Stimulated activated CD4-positive, alpha-beta T cell treated with anti-CD3 and anti-CD28 coated beads, Interleukin-4, amount 100 ng/mL, for 24 hours (primary cell): ENCODE results near the gene KDM5A.

ENCODE experiments used
- DNase-seq: peaks from one replicate; pipeline ENCODE4 v3.0.0-alpha.2; 2020

Gene KDM5A

GRCh38 chr12:271161-271560, 118.0 kb downstream of the KDM5A start:
- DNase-seq = no peak

- no peak for DNase-seq
Observed at GRCh38 chr12:269191-269590, 119.9 kb downstream of the KDM5A start.

- DNase-seq = no peak
Observed at GRCh38 chr12:268483-268840, 120.7 kb downstream of the KDM5A start.

- DNase-seq = no peak
Observed at GRCh38 chr12:267581-268482, 121.3 kb downstream of the KDM5A start.

GRCh38 chr12:265096-265495, 124.0 kb downstream of the KDM5A start:
- no peak for DNase-seq

GRCh38 chr12:264269-264668, 124.9 kb downstream of the KDM5A start:
- DNase-seq = no peak

DNA sequence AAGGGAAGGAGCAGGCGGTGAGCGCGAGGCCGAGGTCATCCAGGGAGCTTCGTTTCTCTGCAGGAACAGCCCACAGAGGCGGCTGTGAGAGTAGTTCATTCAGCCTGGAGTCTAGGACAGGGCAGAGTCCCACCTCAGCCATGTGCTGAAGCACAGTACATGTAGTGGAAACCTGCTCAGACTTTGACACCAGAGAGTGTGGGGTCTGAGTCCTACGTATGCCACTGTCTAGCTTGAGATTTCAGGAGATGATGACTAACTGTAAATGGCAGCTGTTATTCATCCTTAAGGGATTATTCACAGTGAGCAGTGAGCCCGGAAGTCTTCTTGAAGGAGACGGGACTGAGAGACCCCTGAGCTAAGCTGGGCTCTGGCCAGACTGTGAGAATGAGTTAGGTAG, 125.5 kb downstream of the KDM5A start:
- no peak for DNase-seq

DNA sequence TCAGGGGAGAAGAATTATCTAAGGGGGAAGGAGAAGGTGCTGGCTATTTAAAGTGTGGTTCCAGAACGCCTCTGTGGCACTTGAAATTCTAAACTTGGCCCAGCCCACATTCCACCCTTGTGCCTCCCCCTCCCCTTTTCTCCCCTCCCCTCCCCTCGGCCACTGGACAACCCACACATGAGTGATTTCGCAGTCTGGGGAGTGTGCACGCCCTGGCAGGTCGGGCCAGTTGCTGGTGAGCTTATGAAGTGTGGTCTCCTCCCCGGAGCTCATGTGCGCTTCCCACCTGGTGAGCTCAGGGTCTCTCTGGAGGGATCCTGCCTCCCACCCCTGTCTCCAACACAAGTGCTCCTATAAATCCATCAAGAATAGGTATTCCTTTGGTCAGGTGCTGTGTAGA, 126.3 kb downstream of the KDM5A start, which contains the start of gene SLC6A13:
Gene SLC6A13, minus strand, starts transcription at position 20 of the 400 bp plus-strand sequence. CDS start 2,784 bp downstream, outside the sequence.
- DNase-seq = no peak

GRCh38 chr12:262113-262512, 127.0 kb downstream of the KDM5A start:
- DNase-seq = no peak

- DNase-seq = no peak
Observed at GRCh38 chr12:257521-258321, 131.4 kb downstream of the KDM5A start.

DNA sequence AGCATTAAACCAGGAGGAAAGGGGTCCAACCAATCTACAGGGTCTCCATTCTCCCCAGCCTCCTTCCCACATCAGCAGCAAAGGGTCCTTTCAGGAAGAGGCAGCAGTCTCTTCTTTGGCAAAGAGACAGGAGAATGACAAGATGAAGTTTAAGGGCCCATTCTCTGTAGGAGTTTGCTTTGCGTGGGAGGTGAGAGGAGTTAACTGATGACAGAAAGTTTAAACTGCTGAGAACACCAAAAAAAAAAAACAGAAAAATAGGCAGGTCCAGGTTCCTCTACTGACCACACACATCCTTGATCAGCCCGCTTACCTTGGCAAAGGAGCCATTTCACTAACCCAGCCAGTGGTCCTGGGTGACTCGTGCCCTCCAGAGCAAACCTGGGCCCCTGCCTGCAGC, 132.2 kb downstream of the KDM5A start:
- DNase-seq = no peak

DNA sequence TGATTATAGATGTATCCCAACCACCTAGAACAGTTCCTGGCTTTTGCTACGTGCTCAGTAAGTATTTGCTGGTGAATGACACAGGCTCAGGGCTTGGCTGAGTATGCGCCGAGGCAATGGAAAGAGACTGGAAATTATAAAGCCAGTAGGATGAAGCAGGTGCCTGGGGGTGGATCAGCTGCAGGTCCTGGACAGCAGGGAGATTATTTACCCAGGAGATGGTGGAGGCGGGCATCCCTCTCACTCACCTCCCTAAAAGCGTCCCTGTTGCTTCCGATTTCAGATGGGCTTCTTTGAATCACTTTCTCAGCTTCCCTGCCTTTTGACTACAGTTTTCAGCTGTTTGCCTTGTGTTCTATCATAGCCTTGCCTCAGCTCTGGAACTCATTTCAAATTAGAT, 132.9 kb downstream of the KDM5A start:
- no peak for DNase-seq

- DNase-seq = no peak
Observed at GRCh38 chr12:254912-255311, 134.2 kb downstream of the KDM5A start.

DNA sequence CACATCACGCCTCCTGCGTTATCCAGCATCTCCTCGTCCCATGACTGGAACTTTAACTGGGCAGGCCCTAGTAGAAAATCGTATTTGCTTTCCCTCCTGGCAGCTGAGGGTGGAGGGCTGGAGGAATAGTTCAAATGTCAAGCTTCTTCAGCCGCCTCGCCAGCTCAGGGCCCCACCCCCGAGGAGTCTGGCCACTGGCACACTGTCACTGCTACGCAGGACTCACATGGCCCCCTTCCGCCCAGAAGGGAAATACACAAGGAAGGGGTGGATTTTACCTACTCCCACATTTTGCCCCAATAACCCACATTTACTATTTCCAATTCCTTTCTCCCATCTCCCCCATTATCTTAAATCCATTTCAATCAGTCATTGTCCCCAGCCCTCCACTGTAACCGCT, 135.1 kb downstream of the KDM5A start:
- no peak for DNase-seq

DNA sequence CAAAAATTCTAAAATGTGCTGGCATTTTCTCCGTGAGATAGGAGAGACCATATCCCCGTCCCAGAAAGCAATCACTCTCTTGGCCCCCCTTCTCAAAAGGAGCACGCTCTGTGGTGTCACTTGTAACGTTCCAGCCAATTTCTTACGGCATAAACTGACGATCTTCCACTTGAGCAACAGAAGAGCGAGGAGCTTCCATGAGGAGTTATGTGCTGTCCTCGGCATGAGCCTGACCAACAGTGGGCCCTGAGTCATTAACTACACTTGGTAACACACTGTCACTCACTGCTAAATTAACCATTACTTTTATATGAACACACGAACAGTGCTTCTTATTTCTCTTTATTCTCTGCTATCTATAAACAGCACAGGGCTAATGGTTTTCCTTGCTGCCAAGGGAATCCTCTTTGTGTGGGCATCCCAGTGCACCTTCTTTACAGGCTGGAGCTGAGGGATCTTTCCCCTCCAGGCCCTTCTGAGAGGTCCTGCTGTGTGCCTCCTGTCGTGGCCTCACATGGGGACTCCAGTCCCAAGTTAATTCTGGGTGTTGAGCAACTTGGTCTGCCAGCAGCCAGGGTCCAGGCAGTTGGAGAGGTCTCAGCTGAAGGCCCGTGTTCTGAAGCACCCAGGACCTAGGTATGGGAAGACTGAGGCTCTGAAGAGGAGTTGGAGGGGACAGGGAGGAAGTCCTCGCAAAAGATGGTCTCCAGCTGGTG, 135.8 kb downstream of the KDM5A start:
- no peak for DNase-seq

GRCh38 chr12:252636-253035, 136.5 kb downstream of the KDM5A start:
- DNase-seq = no peak

- DNase-seq = no peak
Observed at GRCh38 chr12:247271-247670, 141.8 kb downstream of the KDM5A start.

DNA sequence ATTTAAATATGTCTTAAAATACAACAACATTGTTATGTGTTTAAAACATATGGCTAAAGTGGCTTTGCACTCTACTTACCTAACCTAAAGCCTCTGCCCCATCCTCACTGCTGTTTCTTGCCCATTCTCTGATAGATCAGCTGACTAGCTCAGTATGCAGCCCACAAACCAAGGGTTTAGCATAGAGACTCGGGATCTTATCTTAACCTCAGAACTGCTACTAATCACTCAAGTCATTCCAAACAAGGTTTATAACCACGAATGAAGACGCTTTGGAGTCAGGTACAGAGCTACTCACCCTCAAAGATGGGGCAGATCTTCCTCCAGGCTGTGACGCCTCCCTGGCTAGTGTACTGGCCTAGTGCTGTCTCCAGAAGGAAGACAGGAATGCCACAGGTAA, 145.7 kb downstream of the KDM5A start:
- DNase-seq = no peak

DNA sequence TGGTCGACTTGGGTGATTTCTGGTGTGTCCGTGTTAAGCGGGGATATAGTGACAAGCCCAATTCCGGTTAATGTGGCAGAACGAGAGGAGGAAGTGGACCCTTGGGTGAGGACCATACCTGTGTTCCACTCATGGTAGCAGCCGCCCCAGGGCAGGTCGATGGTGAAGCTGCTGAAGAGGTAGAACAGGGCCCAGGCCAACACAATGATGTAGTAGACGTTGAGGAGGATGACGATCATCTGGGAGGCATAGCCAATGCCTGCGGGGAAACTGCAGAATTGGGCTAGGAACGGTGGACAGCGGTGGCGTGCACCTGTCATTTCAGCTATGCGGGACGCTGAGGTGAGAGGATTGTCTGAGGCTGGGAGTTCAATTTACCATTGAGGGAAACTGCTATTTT, 146.6 kb downstream of the KDM5A start:
- no peak for DNase-seq

GRCh38 chr12:241266-241665, 147.9 kb downstream of the KDM5A start:
- DNase-seq = no peak

- DNase-seq = no peak
Observed at GRCh38 chr12:240566-240965, 148.6 kb downstream of the KDM5A start.

- no peak for DNase-seq
Observed at GRCh38 chr12:238736-239398, 150.3 kb downstream of the KDM5A start.

DNA sequence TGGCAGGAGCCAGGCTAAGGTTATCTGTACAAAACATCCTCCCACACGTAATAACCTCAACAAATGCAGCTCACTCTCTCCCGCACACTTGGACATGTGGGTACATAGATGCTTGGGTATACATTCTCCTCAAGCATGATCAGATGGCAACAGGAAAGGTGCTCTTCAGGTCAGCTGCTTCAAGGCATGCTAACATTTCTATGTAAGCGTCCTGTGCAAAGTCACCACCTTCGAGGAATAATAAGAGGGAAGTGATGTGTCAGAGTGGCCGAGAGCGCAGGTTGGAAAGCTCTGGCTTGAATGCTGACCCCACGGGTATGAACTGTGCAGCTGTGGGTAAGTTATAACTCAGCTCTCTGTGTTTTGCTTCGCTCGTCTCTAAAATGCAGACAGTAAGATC, 151.0 kb downstream of the KDM5A start:
- no peak for DNase-seq
